IMR-90 (cell line): ENCODE results near the gene PTPN7. TPM values are rescaled to one million over a fixed set of nuclear protein-coding genes. Genes with fewer than 3 reads are reported as not detected.

ENCODE experiments used
- ATAC-seq: fragments of 200-7000 bp; cut with Tn5 transposase; 2 replicates; pipeline ENCODE4 v1.9.1; 2020; ENCODE audit warnings: low read depth, mild to moderate bottlenecking, moderate library complexity
- BruUV-seq: library from RNA; stranded (reverse); fragments of 400-500 nt; replicated peaks from 2 replicates; lab custom pipeline; 2021; lab: Mats Ljungman, UMichigan
- CTCF ChIA-PET: fragments of 300-600 bp; formaldehyde crosslinking; extraction: SDS; loops from one replicate; lab custom pipeline; 2021; ENCODE audit warnings: antibody characterized with exemption; lab: Yijun Ruan, JAX
- POLR2A ChIA-PET: fragments of 300-600 bp; sonication (Branson Sonifier 250); formaldehyde crosslinking; loops from one replicate; lab custom pipeline; 2022; ENCODE audit warnings: antibody characterized with exemption; ENCODE audit not compliant: unreplicated experiment; lab: Charles Lee
- DNase-seq: peaks from one replicate; pipeline ENCODE4 v3.0.0; 2013
- H2AFZ ChIP-seq: replicated peaks from 2 replicates; pipeline ENCODE3; 2013; ENCODE audit warnings: low read length, mild to moderate bottlenecking; ENCODE audit not compliant: poor library complexity
- H2AK5ac ChIP-seq: 2 replicates; pipeline ENCODE4 v1.6.1; 2013; ENCODE audit warnings: low read depth, low read length, inconsistent platforms
- H2AK9ac ChIP-seq: replicated peaks from 2 replicates; pipeline ENCODE3; 2013; ENCODE audit warnings: mild to moderate bottlenecking, low read depth, low read length, moderate library complexity; ENCODE audit not compliant: poor library complexity
- H2BK120ac ChIP-seq: 2 replicates; pipeline ENCODE4 v1.6.1; 2013; ENCODE audit warnings: low read depth, low read length, inconsistent platforms
- H2BK15ac ChIP-seq: 3 replicates; pipeline ENCODE4 v1.6.1; 2013; ENCODE audit warnings: low read depth, low read length, inconsistent platforms
- H2BK20ac ChIP-seq: 2 replicates; pipeline ENCODE4 v1.6.1; 2013; ENCODE audit warnings: low read depth, mild to moderate bottlenecking, inconsistent platforms, low read length, moderate library complexity
- H2BK5ac ChIP-seq: 2 replicates; pipeline ENCODE4 v1.6.1; 2013; ENCODE audit warnings: mild to moderate bottlenecking, low read depth, low read length, inconsistent platforms; ENCODE audit not compliant: poor library complexity, severe bottlenecking
- H3K14ac ChIP-seq: replicated peaks from 2 replicates; pipeline ENCODE4 v1.6.1; 2013; ENCODE audit warnings: low read depth, low read length, inconsistent platforms
- H3K18ac ChIP-seq: 2 replicates; pipeline ENCODE4 v1.6.1; 2013; ENCODE audit warnings: low read depth, low read length, control low read depth
- H3K23ac ChIP-seq: 2 replicates; pipeline ENCODE4 v1.6.1; 2013; ENCODE audit warnings: low read depth, low read length, inconsistent platforms
- H3K27ac ChIP-seq: 2 replicates; pipeline ENCODE4 v1.5.1; 2013; ENCODE audit warnings: mild to moderate bottlenecking, control low read depth, low read length; ENCODE audit not compliant: insufficient read depth
- H3K27me3 ChIP-seq: 2 replicates; pipeline ENCODE4 v1.6.1; 2013; ENCODE audit warnings: low read length; ENCODE audit not compliant: control insufficient read depth, insufficient read depth
- H3K36me3 ChIP-seq: 2 replicates; pipeline ENCODE4 v1.6.1; 2013; ENCODE audit warnings: low read length, mixed read lengths; ENCODE audit not compliant: control insufficient read depth, insufficient read depth
- H3K4ac ChIP-seq: 2 replicates; pipeline ENCODE4 v1.6.1; 2013; ENCODE audit warnings: low read depth, low read length, inconsistent platforms
- H3K4me1 ChIP-seq: 2 replicates; pipeline ENCODE4 v1.6.1; 2013; ENCODE audit warnings: low read length, mixed read lengths; ENCODE audit not compliant: control insufficient read depth, insufficient read depth
- H3K4me2 ChIP-seq: 2 replicates; pipeline ENCODE4 v1.6.1; 2013; ENCODE audit warnings: low read depth, mild to moderate bottlenecking, control low read depth, low read length, moderate library complexity
- H3K4me3 ChIP-seq: 2 replicates; pipeline ENCODE4 v1.5.1; 2013; ENCODE audit warnings: low read depth, mild to moderate bottlenecking, control low read depth, low read length, moderate library complexity; ENCODE audit not compliant: insufficient read depth
- H3K56ac ChIP-seq: 2 replicates; pipeline ENCODE4 v1.6.1; 2013; ENCODE audit warnings: low read length, inconsistent platforms; ENCODE audit not compliant: insufficient read depth; ENCODE audit errors: extremely low read depth
- H3K79me1 ChIP-seq, 2 experiments: 2 replicates each; pipeline ENCODE4 v1.6.1; 2013; ENCODE audit warnings: low read length in 2 of 2, inconsistent platforms in 1 of 2, low read depth in 1 of 2
- H3K9ac ChIP-seq: 2 replicates; pipeline ENCODE4 v1.6.1; 2013; ENCODE audit warnings: low read depth, low read length, control low read depth
- H3K9me1 ChIP-seq: 2 replicates; pipeline ENCODE4 v1.6.1; 2013; ENCODE audit warnings: low read length, inconsistent platforms; ENCODE audit not compliant: insufficient read depth
- H3K9me3 ChIP-seq: 2 replicates; pipeline ENCODE4 v1.6.1; 2013; ENCODE audit warnings: low read length; ENCODE audit not compliant: control insufficient read depth, insufficient read depth
- H4K20me1 ChIP-seq: 2 replicates; pipeline ENCODE4 v1.6.1; 2013; ENCODE audit warnings: low read length, inconsistent platforms; ENCODE audit not compliant: insufficient read depth
- H4K5ac ChIP-seq: 2 replicates; pipeline ENCODE4 v1.6.1; 2013; ENCODE audit warnings: mild to moderate bottlenecking, low read depth, low read length, control low read depth
- H4K8ac ChIP-seq, 2 experiments: 2 replicates each; pipeline ENCODE4 v1.6.1; 2013; ENCODE audit warnings: low read depth in 2 of 2, low read length in 2 of 2, control low read depth in 1 of 2, inconsistent platforms in 1 of 2
- H4K91ac ChIP-seq: 2 replicates; pipeline ENCODE4 v1.6.1; 2013; ENCODE audit warnings: low read depth, low read length, inconsistent platforms; ENCODE audit not compliant: insufficient read depth
- BHLHE40 ChIP-seq: fragments of 150-350 bp; IDR thresholded peaks from 2 replicates; pipeline ENCODE4 v1.6.1; 2016; ENCODE audit warnings: mild to moderate bottlenecking, low read depth, low read length
- CHD1 ChIP-seq: IDR thresholded peaks from 2 replicates; pipeline ENCODE4 v1.6.1; 2012; ENCODE audit warnings: low read depth, low read length, improper control_type of control experiment
- FOS ChIP-seq: fragments of 150-350 bp; IDR thresholded peaks from 2 replicates; pipeline ENCODE4 v1.6.1; 2016; ENCODE audit warnings: low read depth, low read length
- MAFK ChIP-seq: IDR thresholded peaks from 2 replicates; pipeline ENCODE4 v1.6.1; 2012; ENCODE audit warnings: low read depth, low read length, improper control_type of control experiment
- MAZ ChIP-seq: IDR thresholded peaks from 2 replicates; pipeline ENCODE4 v1.6.1; 2012; ENCODE audit warnings: low read depth, mild to moderate bottlenecking, low read length, improper control_type of control experiment, moderate library complexity, borderline replicate concordance
- RAD21 ChIP-seq: IDR thresholded peaks from 2 replicates; pipeline ENCODE4 v1.6.1; 2012; ENCODE audit warnings: low read length, improper control_type of control experiment
- RCOR1 ChIP-seq: IDR thresholded peaks from 2 replicates; pipeline ENCODE4 v1.6.1; 2012; ENCODE audit warnings: mild to moderate bottlenecking, low read length, improper control_type of control experiment; ENCODE audit not compliant: insufficient replicate concordance
- RFX5 ChIP-seq: IDR thresholded peaks from 2 replicates; pipeline ENCODE4 v1.8.0; 2012; ENCODE audit warnings: low read depth, mild to moderate bottlenecking, low read length, moderate library complexity
- USF2 ChIP-seq: fragments of 150-350 bp; IDR thresholded peaks from 2 replicates; pipeline ENCODE4 v1.6.1; 2017; ENCODE audit warnings: mild to moderate bottlenecking, antibody characterized with exemption, low read length, low read depth
- WGBS, 2 experiments: methylation state at CpG; one replicate each; pipeline versions ENCODE4 v1.1.5 to v1.1.7; 2013; ENCODE audit warnings: missing lambda C conversion rate in 2 of 2; ENCODE audit not compliant: insufficient read length in 1 of 2; ENCODE audit errors: extremely low coverage in 2 of 2; 5-methylcytosine and 5-hydroxymethylcytosine counted together
- dilution Hi-C: fragments of 300-500 bp; cut with HindIII; formaldehyde crosslinking; loops from one replicate; pipeline ENCODE4 v1.14.3; 2018; ENCODE audit warnings: low sequenced_read_pairs; ENCODE audit not compliant: unreplicated experiment
- in situ Hi-C: fragments of 300-500 bp; cut with MboI; formaldehyde crosslinking; loops from 3 replicates; pipeline ENCODE4 v1.14.3; 2019; ENCODE audit warnings: low sequenced_read_pairs, inconsistent platforms, mixed read lengths
- intact Hi-C: fragments of 100-400 bp; cut with micrococcal nuclease; formaldehyde crosslinking; loops from 2 replicates; pipeline ENCODE4 v1.10.0; 2022
- polyA plus RNA-seq, 3 experiments: library from polyadenylated mRNA; depleted of rRNA; stranded (reverse); fragments of >200 nt; gene quantifications; 2 replicates each; pipeline ENCODE4 v1.2.3, GENCODE V29; 2012; ENCODE audit warnings: low replicate concordance in 1 of 3
- total RNA-seq: library from RNA; depleted of rRNA; stranded (reverse); fragments of >200 nt; gene quantifications from 2 replicates; pipeline ENCODE4 v1.2.3, GENCODE V29; 2012

Gene PTPN7
- total and polyA plus RNA-seq, 2 of the 4 experiments (the other 2 are of a cell fraction), result 0.05 TPM; not detected in 1

GRCh38 chr1:202202500-202203168 lies 42.2 kb upstream of the PTPN7 start:
- no TSS peak for BruUV-seq
- Histone ChIP-seq H4K5ac (no peak overlapping the region), H2AK5ac (no peak overlapping the region), H3K4me1 (no peaks in the 10 kb centered on the region), H3K79me1 (no peaks in the 10 kb centered on the region), H3K4ac (no peak overlapping the region), H4K91ac (no peak overlapping the region), H3K4me3 (no peak overlapping the region), H3K14ac (no peak overlapping the region), H3K36me3 (no peaks in the 10 kb centered on the region), H2BK15ac (no peak overlapping the region), H4K20me1 (no peaks in the 10 kb centered on the region), H2BK120ac (no peak overlapping the region), H3K9me3 (no peaks in the 10 kb centered on the region; the same call in 1 of the 2 replicates), H3K9me1 (no peaks in the 10 kb centered on the region), H3K56ac (no peak overlapping the region), H2AFZ (no peak overlapping the region), H3K27ac (no peak overlapping the region), H3K18ac (no peak overlapping the region), H3K9ac (no peak overlapping the region), H4K8ac (no peak overlapping the region), H3K4me2 (no peak overlapping the region), H3K23ac (no peak overlapping the region), H3K27me3 (peaks cover 48% of the 10 kb centered on the region), H2BK20ac (no peak overlapping the region), H2AK9ac (no peak overlapping the region), H2BK5ac (no peak overlapping the region)
- dilution Hi-C loops, result no loop called here
- ChIA-PET POLR2A (no interaction called here), CTCF (interaction anchor here (0.6 kb wide), 1 partner anchor 9 kb away, joined by 3 read pairs; the partner anchor contains the start of gene LGR6)
- intact Hi-C loops, result no loop called here
- no CpG with 5 or more reads among the region's 7 CpGs for WGBS, 2 experiments
- DNase-seq (no peak), ATAC-seq (no peak)
- no peak for TF ChIP-seq MAZ
- TF ChIP-seq USF2, result no peak
- no peak for TF ChIP-seq RAD21
- no peak for TF ChIP-seq FOS
- no peak for TF ChIP-seq RFX5
- TF ChIP-seq MAFK, result no peak
- TF ChIP-seq CHD1, result no peak
- no peak for TF ChIP-seq BHLHE40
- TF ChIP-seq RCOR1, result no peak
- in situ Hi-C loops, result loop anchor here (5.0 kb wide), 1 partner anchor 110 kb away; no protein-coding TSS in a partner anchor
